Smooth muscle cell of the pulmonary artery (primary cell): Measurements from ENCODE around the gene ST6GAL2. TPM values are rescaled to one million over a fixed set of nuclear protein-coding genes. Genes with fewer than 3 reads are reported as not detected.

Experiments used
- total RNA-seq: library from RNA; depleted of rRNA; stranded (reverse); fragments of >200 nt; gene quantifications from 2 replicates; pipeline ENCODE4 v1.2.3, GENCODE V29; 2014

ST6GAL2 gene, protein sequence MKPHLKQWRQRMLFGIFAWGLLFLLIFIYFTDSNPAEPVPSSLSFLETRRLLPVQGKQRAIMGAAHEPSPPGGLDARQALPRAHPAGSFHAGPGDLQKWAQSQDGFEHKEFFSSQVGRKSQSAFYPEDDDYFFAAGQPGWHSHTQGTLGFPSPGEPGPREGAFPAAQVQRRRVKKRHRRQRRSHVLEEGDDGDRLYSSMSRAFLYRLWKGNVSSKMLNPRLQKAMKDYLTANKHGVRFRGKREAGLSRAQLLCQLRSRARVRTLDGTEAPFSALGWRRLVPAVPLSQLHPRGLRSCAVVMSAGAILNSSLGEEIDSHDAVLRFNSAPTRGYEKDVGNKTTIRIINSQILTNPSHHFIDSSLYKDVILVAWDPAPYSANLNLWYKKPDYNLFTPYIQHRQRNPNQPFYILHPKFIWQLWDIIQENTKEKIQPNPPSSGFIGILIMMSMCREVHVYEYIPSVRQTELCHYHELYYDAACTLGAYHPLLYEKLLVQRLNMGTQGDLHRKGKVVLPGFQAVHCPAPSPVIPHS
- total RNA-seq, result 0.03 and 0.07 TPM in 2 replicates

GRCh38 chr2:106885971-106886915 lies at the start of gene ST6GAL2:
ST6GAL2 (minus strand) TSS chr2:106886167; CDS start chr2:106843977, 42,190 bp downstream.

